Activated B cell treated with CpG ODN at 0.5 μM for 24 hours (primary cell): ENCODE measurements around the gene IGSF5. TPM values are rescaled to one million over a fixed set of nuclear protein-coding genes. Genes with fewer than 3 reads are reported as not detected.

Source experiments
- ATAC-seq: fragments of 200-7000 bp; cut with Tn5 transposase; one replicate; pipeline ENCODE4 v1.10.0; 2021; ENCODE audit warnings: low read depth, mild to moderate bottlenecking, moderate library complexity
- CTCF ChIA-PET: fragments of 350-600 bp; sonication (Branson Sonifier 250); formaldehyde crosslinking; loops from one replicate; lab custom pipeline; 2021; ENCODE audit warnings: antibody characterized with exemption; lab: Charles Lee
- POLR2A ChIA-PET: fragments of 350-600 bp; sonication (Branson Sonifier 250); formaldehyde crosslinking; loops from one replicate; lab custom pipeline; 2021; ENCODE audit warnings: antibody characterized with exemption; lab: Charles Lee
- DNase-seq: peaks from one replicate; pipeline ENCODE4 v3.0.0; 2022
- H3K27ac Mint-ChIP-seq: one replicate; pipeline ENCODE4 v1.8.0; 2020; ENCODE audit warnings: mixed read lengths
- H3K27me3 Mint-ChIP-seq: one replicate; pipeline ENCODE4 v1.8.0; 2021; ENCODE audit warnings: mixed read lengths
- H3K36me3 Mint-ChIP-seq: one replicate; pipeline ENCODE4 v1.8.0; 2021; ENCODE audit warnings: low read depth, mixed read lengths
- H3K4me1 Mint-ChIP-seq: one replicate; pipeline ENCODE4 v1.8.0; 2021; ENCODE audit warnings: mixed read lengths
- H3K4me3 Mint-ChIP-seq: one replicate; pipeline ENCODE4 v1.8.0; 2020; ENCODE audit warnings: mild to moderate bottlenecking, mixed read lengths
- H3K9me3 Mint-ChIP-seq: one replicate; pipeline ENCODE4 v1.8.0; 2020; ENCODE audit warnings: mixed read lengths
- intact Hi-C: fragments of 100-400 bp; cut with micrococcal nuclease; formaldehyde crosslinking; loops from one replicate; pipeline ENCODE4 v1.15.1; 2024
- total RNA-seq: library from RNA; stranded (reverse); gene quantifications from 2 replicates; pipeline ENCODE4 v1.2.3, GENCODE V29; 2022
- TF ChIP-seq, protein P1 (sequence below): fragments of 200-600 bp; IDR thresholded peaks from one replicate; pipeline ENCODE4 v1.8.0; 2022; ENCODE audit warnings: antibody characterized with exemption, mild to moderate bottlenecking

IGSF5 gene
- total RNA-seq, 1 donor from 2014 or later, result not detected

DNA sequence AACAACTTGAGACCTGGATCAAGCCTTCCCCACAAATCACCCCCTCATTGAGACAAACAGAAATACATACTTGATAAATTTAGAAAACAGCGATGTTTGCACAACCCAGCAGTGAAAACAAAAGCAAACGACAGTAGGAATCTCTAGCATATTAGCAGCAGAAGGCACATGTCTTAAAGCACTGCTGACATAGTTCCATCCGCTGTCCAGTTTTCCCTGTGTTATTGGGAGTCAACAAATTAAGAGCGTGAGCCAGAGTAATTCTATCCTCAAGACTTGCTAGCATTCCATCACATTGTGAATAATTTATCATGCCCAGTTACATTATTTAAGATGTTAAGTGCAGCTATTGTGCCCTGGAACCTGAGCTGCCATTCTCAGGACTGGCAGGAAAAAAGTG lies 55.3 kb downstream of the IGSF5 start:
- no peak for DNase-seq
- ChIA-PET CTCF (no interaction called here), POLR2A (no interaction called here)
- H3K27ac Mint-ChIP-seq, result no peak overlapping the region
- H3K4me1 Mint-ChIP-seq, result no peaks in the 10 kb centered on the region
- no peak overlapping the region for H3K4me3 Mint-ChIP-seq
- H3K36me3 Mint-ChIP-seq, result no peaks in the 10 kb centered on the region
- peaks cover 1% of the 10 kb centered on the region for H3K9me3 Mint-ChIP-seq
- TF ChIP-seq, protein P1, sequence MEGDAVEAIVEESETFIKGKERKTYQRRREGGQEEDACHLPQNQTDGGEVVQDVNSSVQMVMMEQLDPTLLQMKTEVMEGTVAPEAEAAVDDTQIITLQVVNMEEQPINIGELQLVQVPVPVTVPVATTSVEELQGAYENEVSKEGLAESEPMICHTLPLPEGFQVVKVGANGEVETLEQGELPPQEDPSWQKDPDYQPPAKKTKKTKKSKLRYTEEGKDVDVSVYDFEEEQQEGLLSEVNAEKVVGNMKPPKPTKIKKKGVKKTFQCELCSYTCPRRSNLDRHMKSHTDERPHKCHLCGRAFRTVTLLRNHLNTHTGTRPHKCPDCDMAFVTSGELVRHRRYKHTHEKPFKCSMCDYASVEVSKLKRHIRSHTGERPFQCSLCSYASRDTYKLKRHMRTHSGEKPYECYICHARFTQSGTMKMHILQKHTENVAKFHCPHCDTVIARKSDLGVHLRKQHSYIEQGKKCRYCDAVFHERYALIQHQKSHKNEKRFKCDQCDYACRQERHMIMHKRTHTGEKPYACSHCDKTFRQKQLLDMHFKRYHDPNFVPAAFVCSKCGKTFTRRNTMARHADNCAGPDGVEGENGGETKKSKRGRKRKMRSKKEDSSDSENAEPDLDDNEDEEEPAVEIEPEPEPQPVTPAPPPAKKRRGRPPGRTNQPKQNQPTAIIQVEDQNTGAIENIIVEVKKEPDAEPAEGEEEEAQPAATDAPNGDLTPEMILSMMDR, result no peak
- no peaks in the 10 kb centered on the region for H3K27me3 Mint-ChIP-seq
- no peak for ATAC-seq
- intact Hi-C loops, result no loop called here

DNA sequence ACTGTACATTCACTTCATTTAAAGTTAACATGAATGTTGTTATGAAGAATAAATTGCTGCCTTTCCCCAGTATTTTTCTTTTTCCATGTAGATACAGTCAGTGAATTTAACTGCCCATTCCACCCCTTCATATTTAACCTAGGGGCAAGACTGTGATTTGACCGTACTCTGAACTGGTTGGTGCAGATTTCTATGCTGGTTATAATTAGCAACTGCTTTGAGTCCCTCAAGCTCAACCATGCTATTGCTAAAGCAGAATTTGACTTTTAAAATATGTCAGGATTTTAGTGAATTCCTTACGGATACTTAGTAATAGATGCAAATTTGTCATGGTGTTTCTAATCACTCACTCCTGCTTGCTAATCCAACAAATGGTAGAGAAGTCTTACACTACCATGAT lies 57.2 kb downstream of the IGSF5 start:
- CTCF ChIA-PET, result no interaction called here
- no peaks in the 10 kb centered on the region for H3K4me1 Mint-ChIP-seq
- ATAC-seq (no peak), DNase-seq (no peak)
- H3K4me3 Mint-ChIP-seq, result no peak overlapping the region
- POLR2A ChIA-PET, result no interaction called here
- H3K36me3 Mint-ChIP-seq, result no peaks in the 10 kb centered on the region
- intact Hi-C loops, result no loop called here
- H3K9me3 Mint-ChIP-seq, result no peaks in the 10 kb centered on the region
- TF ChIP-seq, protein P1, result no peak
- H3K27ac Mint-ChIP-seq, result no peak overlapping the region
- H3K27me3 Mint-ChIP-seq, result no peaks in the 10 kb centered on the region

- DNase-seq (no peak), ATAC-seq (no peak)
- H3K27me3 Mint-ChIP-seq, result no peaks in the 10 kb centered on the region
- H3K4me3 Mint-ChIP-seq, result no peak overlapping the region
- TF ChIP-seq, protein P1, result no peak
- H3K9me3 Mint-ChIP-seq, result no peaks in the 10 kb centered on the region
- no peak overlapping the region for H3K27ac Mint-ChIP-seq
- CTCF ChIA-PET, result no interaction called here
- no peaks in the 10 kb centered on the region for H3K4me1 Mint-ChIP-seq
- POLR2A ChIA-PET, result no interaction called here
- no peaks in the 10 kb centered on the region for H3K36me3 Mint-ChIP-seq
- intact Hi-C loops, result no loop called here
Measured at GRCh38 chr21:39803393-39803792, 58.4 kb downstream of the IGSF5 start.

DNA sequence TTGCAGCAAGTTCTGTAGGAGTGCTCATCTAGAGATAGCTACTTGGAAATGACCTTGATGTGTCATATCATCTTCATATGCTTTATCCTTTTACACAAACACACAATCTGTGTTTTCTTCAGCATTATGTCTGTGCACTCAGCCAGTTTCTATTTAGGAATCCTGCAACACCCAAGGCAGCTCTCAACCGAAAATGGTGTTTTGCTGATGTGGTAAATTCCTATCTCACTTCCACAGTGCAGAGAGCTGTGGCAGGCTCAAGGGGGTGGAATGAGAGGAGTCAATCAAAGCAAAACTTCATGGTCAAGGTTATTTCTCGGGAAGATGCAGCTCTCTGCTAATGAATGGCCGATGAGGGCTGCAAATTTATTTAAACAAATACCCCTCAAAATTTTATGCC lies 59.3 kb downstream of the IGSF5 start:
- Mint-ChIP-seq H3K27me3 (no peaks in the 10 kb centered on the region), H3K9me3 (no peaks in the 10 kb centered on the region), H3K27ac (no peak overlapping the region), H3K4me1 (no peaks in the 10 kb centered on the region), H3K36me3 (no peaks in the 10 kb centered on the region), H3K4me3 (no peak overlapping the region)
- ATAC-seq (no peak), DNase-seq (no peak)
- intact Hi-C loops, result no loop called here
- POLR2A ChIA-PET, result no interaction called here
- TF ChIP-seq, protein P1, result no peak
- CTCF ChIA-PET, result no interaction called here

GRCh38 chr21:39805983-39806382 lies 61.0 kb downstream of the IGSF5 start:
- no peaks in the 10 kb centered on the region for H3K27me3 Mint-ChIP-seq
- H3K4me3 Mint-ChIP-seq, result no peak overlapping the region
- intact Hi-C loops, result no loop called here
- ChIA-PET CTCF (no interaction called here), POLR2A (no interaction called here)
- H3K36me3 Mint-ChIP-seq, result no peaks in the 10 kb centered on the region
- no peak for ATAC-seq
- H3K4me1 Mint-ChIP-seq, result no peaks in the 10 kb centered on the region
- TF ChIP-seq, protein P1, result no peak
- H3K9me3 Mint-ChIP-seq, result no peaks in the 10 kb centered on the region
- no peak for DNase-seq
- no peak overlapping the region for H3K27ac Mint-ChIP-seq
